DMS53 (cell line): Measurements from ENCODE around the gene ZFP14.

Experiments
- DNase-seq: peaks from one replicate; lab custom pipeline; 2025; lab: John Stamatoyannopoulos, UW

ZFP14 gene

GRCh38 chr19:36378625-36379509, at the start of gene ZFP14:
ZFP14 (minus strand) TSS chr19:36379201; CDS start chr19:36367892, 11,309 bp downstream.
- DNase-seq = peak; percentile 99

GRCh38 chr19:36423925-36424324, 44.9 kb upstream of the ZFP14 start:
- DNase-seq = peak; percentile 29

GRCh38 chr19:36421749-36422481, 42.9 kb upstream of the ZFP14 start:
- DNase-seq = peak; percentile 60

GRCh38 chr19:36420961-36421748, 42.2 kb upstream of the ZFP14 start:
- DNase-seq = peak; percentile 75

- DNase-seq = peak; percentile 97
These were observed 39.4 kb upstream of the ZFP14 start, which contains the start of gene ZFP82 for GRCh38 chr19:36418287-36419001. ZFP82 (minus strand) TSS chr19:36418644; CDS start chr19:36409789, 8,855 bp downstream.

- no peak for DNase-seq
These were observed 38.8 kb upstream of the ZFP14 start for GRCh38 chr19:36417752-36418286.

- no peak for DNase-seq
These were observed 30.8 kb upstream of the ZFP14 start for GRCh38 chr19:36409841-36410240.

GRCh38 chr19:36408101-36408500, 29.1 kb upstream of the ZFP14 start:
- no peak for DNase-seq

GRCh38 chr19:36404498-36404897, 25.5 kb upstream of the ZFP14 start:
- DNase-seq = no peak

- no peak for DNase-seq
These were observed 22.5 kb upstream of the ZFP14 start for GRCh38 chr19:36401475-36401874.

- DNase-seq = no peak
These were observed 19.6 kb upstream of the ZFP14 start for GRCh38 chr19:36398571-36398970.

- DNase-seq = no peak
These were observed 14.1 kb upstream of the ZFP14 start for GRCh38 chr19:36392916-36393673.

GRCh38 chr19:36379510-36379819, 464 bp upstream of the ZFP14 start:
- no peak for DNase-seq

- no peak for DNase-seq
These were observed 1.3 kb downstream of the ZFP14 start for GRCh38 chr19:36377541-36378178.

GRCh38 chr19:36373638-36374156, 5.3 kb downstream of the ZFP14 start:
- no peak for DNase-seq

- no peak for DNase-seq
These were observed 7.1 kb downstream of the ZFP14 start for GRCh38 chr19:36371886-36372285.

- DNase-seq = no peak
These were observed 15.2 kb downstream of the ZFP14 start for GRCh38 chr19:36363845-36364244.

- no peak for DNase-seq
These were observed 38.1 kb downstream of the ZFP14 start for GRCh38 chr19:36340786-36341372.
